Calu3 (cell line): ENCODE data around the gene ASAP2. TPM values are rescaled to one million over a fixed set of nuclear protein-coding genes. Genes with fewer than 3 reads are reported as not detected.
A peak's percentile ranks its signal among the peaks of the same experiment; 100 is the strongest.

Experiments used
- BruUV-seq: library from RNA; stranded (reverse); fragments of 400-500 nt; replicated peaks from 2 replicates; lab custom pipeline; 2021; lab: Mats Ljungman, UMichigan
- CTCF ChIA-PET: fragments of 300-600 bp; sonication (Branson Sonifier 250); formaldehyde crosslinking; loops from one replicate; lab custom pipeline; 2022; ENCODE audit warnings: antibody characterized with exemption; lab: Charles Lee
- DNase-seq: peaks from one replicate; pipeline ENCODE4 v3.0.0; 2022
- H3K27ac Mint-ChIP-seq: one replicate; pipeline ENCODE4 v1.8.0; 2022; ENCODE audit warnings: mixed read lengths; ENCODE audit not compliant: unreplicated experiment
- H3K27me3 Mint-ChIP-seq: one replicate; pipeline ENCODE4 v1.8.0; 2022; ENCODE audit warnings: mixed read lengths; ENCODE audit not compliant: unreplicated experiment
- H3K36me3 Mint-ChIP-seq: one replicate; pipeline ENCODE4 v1.8.0; 2022; ENCODE audit warnings: mild to moderate bottlenecking, moderate library complexity, mixed read lengths; ENCODE audit not compliant: insufficient read depth, unreplicated experiment
- H3K4me1 Mint-ChIP-seq: one replicate; pipeline ENCODE4 v1.8.0; 2022; ENCODE audit warnings: mild to moderate bottlenecking, low read depth, mixed read lengths; ENCODE audit not compliant: unreplicated experiment
- H3K4me3 Mint-ChIP-seq: one replicate; pipeline ENCODE4 v1.8.0; 2022; ENCODE audit warnings: mild to moderate bottlenecking, low read depth, moderate library complexity, mixed read lengths; ENCODE audit not compliant: unreplicated experiment
- H3K9me3 Mint-ChIP-seq: one replicate; pipeline ENCODE4 v1.8.0; 2022; ENCODE audit warnings: low read depth, mixed read lengths; ENCODE audit not compliant: unreplicated experiment
- intact Hi-C: fragments of 100-400 bp; cut with micrococcal nuclease; formaldehyde crosslinking; loops from one replicate; pipeline ENCODE4 v1.10.0; 2022; ENCODE audit not compliant: unreplicated experiment
- total RNA-seq: library from RNA; stranded (reverse); gene quantifications from 2 replicates; pipeline ENCODE4 v1.2.3, GENCODE V29; 2022
- TF ChIP-seq, protein P1 (sequence below): fragments of 200-600 bp; IDR thresholded peaks from one replicate; pipeline ENCODE4 v1.8.0; 2022; ENCODE audit warnings: antibody characterized with exemption; ENCODE audit not compliant: unreplicated experiment

The ASAP2 gene
- total RNA-seq, 1 experiment from 2014 or later: 78.6 TPM

DNA sequence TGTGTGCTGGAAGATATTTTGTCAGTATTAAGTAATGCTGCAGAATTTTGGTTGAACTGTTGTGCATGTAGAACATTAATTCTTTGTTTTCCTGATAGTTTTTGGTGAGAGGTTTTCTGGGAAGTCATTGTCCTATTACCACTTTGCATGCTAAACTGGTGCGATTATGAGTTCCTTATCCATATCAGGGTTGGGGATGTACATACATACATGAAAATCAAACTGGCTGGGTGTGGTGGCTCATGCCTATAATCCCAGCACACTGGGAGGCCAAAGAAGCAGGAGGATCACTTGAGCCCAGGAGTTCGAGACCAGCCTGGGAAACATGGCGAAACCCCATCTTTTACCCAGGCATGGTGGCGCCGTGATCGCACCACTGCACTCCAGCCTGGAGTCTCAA lies 34.6 kb downstream of the ASAP2 start:
- intact Hi-C loops: no loop called here
- Mint-ChIP-seq H3K27ac (peak overlapping the region; percentile 60), H3K4me3 (no peak overlapping the region), H3K27me3 (no peaks in the 10 kb centered on the region), H3K36me3 (peaks cover 51% of the 10 kb centered on the region), H3K4me1 (peaks cover 77% of the 10 kb centered on the region), H3K9me3 (no peaks in the 10 kb centered on the region)
- no peak for DNase-seq
- BruUV-seq: no TSS peak
- TF ChIP-seq, protein P1, sequence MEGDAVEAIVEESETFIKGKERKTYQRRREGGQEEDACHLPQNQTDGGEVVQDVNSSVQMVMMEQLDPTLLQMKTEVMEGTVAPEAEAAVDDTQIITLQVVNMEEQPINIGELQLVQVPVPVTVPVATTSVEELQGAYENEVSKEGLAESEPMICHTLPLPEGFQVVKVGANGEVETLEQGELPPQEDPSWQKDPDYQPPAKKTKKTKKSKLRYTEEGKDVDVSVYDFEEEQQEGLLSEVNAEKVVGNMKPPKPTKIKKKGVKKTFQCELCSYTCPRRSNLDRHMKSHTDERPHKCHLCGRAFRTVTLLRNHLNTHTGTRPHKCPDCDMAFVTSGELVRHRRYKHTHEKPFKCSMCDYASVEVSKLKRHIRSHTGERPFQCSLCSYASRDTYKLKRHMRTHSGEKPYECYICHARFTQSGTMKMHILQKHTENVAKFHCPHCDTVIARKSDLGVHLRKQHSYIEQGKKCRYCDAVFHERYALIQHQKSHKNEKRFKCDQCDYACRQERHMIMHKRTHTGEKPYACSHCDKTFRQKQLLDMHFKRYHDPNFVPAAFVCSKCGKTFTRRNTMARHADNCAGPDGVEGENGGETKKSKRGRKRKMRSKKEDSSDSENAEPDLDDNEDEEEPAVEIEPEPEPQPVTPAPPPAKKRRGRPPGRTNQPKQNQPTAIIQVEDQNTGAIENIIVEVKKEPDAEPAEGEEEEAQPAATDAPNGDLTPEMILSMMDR: no peak
- CTCF ChIA-PET: no interaction called here

DNA sequence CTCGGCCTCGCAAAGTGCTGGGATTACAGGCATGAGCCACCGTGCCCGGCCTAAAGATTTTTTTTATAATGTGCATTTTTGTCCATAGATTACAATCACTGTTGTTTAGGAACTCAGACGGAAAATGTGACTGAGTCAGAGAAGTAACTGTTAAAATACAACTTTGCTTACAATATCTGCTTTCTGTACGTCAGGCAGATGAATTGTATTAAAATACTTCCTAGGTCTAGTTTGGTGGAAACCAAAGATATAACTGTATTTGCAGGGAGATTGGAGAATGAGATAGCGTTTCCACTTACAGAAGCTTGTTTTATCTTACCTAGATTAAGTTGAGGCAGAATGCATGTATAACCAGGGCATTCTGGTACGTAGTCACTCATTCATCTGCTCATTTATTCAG lies 36.7 kb downstream of the ASAP2 start:
- no peak for DNase-seq
- Mint-ChIP-seq H3K36me3 (peaks cover 52% of the 10 kb centered on the region), H3K4me1 (peaks cover 77% of the 10 kb centered on the region), H3K4me3 (no peak overlapping the region), H3K9me3 (no peaks in the 10 kb centered on the region), H3K27me3 (no peaks in the 10 kb centered on the region), H3K27ac (peak overlapping the region; percentile 44)
- TF ChIP-seq, protein P1: no peak
- intact Hi-C loops: no loop called here
- BruUV-seq: no TSS peak
- CTCF ChIA-PET: no interaction called here

DNA sequence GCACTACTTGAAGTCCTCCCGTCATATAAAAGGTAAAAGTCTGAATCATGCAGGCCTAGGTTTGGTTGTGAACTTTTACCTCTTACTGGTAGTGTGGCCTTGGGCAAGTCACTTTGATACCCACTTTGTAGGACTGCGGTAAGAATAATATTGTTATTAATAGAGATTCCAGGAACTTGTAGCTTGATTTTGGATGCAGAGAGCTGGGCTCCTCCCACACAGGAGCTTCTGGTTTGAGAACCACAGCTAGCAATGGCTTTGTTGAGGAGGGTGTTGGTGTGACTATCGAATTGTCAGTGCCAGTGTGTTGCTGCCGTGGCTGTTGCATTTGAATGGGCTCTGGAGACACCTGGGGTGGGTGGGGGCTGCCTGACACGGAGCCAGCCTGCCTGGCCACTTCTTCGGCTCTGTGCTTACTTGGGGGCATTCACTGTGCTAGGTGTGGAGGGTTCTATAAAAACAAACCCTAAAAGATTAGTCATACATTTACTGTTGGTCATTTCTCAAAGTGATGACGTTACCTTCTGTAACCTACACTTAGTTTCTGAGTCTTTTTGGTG lies 38.5 kb downstream of the ASAP2 start:
- BruUV-seq: no TSS peak
- TF ChIP-seq, protein P1: no peak
- Mint-ChIP-seq H3K27me3 (no peaks in the 10 kb centered on the region), H3K27ac (peak overlapping the region; percentile 88), H3K4me3 (peak overlapping the region; percentile 53), H3K36me3 (peaks cover 50% of the 10 kb centered on the region), H3K9me3 (no peaks in the 10 kb centered on the region), H3K4me1 (peaks cover 84% of the 10 kb centered on the region)
- intact Hi-C loops: loop anchor here (5.0 kb wide), 1 partner anchor 42 kb away; no protein-coding TSS in a partner anchor
- DNase-seq: peak; percentile 36
- CTCF ChIA-PET: interaction anchor here (0.6 to 1.2 kb wide), 3 partner anchors 10 to 21 kb away, joined by 4 to 8 read pairs (median 4); no protein-coding TSS in a partner anchor

DNA sequence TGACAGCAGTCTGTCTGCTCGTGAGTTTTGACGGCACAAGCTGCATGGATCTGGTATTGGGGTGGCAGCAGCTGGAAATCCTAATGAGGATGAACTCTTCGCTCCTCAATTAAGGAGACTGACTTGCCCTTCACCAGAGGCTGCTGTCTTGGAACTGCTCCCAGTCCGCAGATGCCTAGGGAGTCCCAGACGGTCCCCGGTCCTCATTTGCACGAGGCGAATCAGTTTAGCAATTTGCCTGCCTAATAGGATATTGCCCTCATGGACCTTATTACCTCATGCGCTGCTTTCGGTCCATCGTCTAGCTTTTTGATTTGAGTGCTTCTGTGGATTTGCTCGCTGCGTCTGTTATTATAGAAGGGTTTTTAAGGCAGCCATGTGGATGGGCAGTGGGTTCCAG lies 40.6 kb downstream of the ASAP2 start:
- H3K9me3 Mint-ChIP-seq: no peaks in the 10 kb centered on the region
- peaks cover 86% of the 10 kb centered on the region for H3K4me1 Mint-ChIP-seq
- TF ChIP-seq, protein P1: no peak
- no TSS peak for BruUV-seq
- intact Hi-C loops: loop anchor here (5.0 kb wide), 1 partner anchor 40 kb away; no protein-coding TSS in a partner anchor
- H3K27ac Mint-ChIP-seq: peak overlapping the region; percentile 76
- H3K27me3 Mint-ChIP-seq: no peaks in the 10 kb centered on the region
- no peak overlapping the region for H3K4me3 Mint-ChIP-seq
- CTCF ChIA-PET: interaction anchor here (2.4 kb wide), 1 partner anchor 13 kb away, joined by 14 read pairs; no protein-coding TSS in a partner anchor
- no peak for DNase-seq
- peaks cover 46% of the 10 kb centered on the region for H3K36me3 Mint-ChIP-seq
